ENCODE data around the gene NT5E.
"Not testable (repeated sequence)": the region's sequence is repeated elsewhere in the genome, so short reads cannot be mapped to it uniquely, and the experiment has no call there.

NT5E gene

DNA sequence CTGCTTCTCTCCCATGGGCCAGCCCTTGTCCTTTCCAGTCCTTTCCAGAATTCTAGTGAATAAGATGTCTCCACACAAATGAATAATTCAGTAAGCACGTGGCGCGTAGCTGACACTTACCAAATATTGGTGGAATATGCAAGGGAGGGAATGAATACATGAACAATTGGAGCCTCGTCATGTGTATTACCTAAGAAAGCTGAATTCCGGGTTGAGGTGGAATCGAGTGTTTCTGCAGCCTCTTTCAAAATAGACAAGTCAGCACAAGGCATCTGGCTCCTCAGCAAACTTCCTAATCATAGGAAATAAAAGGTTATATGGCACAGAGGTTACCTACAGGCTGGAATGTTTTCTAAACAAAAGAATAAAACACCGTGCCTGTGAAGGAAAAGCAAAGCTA, 47.0 kb upstream of the NT5E start:
- no peak overlapping the region for H3K4me2 ChIP-seq (ENCODE audit: low read length)
- peak overlapping the region; percentile 27 for H2BK12ac ChIP-seq (ENCODE audit: low read length)
- no peak overlapping the region for H3K4me3 ChIP-seq (ENCODE audit: low read depth, low read length)
- H3K4ac ChIP-seq (ENCODE audit: low read depth, low read length), result no peak overlapping the region
- peak overlapping the region; percentile 26 for H2BK5ac ChIP-seq (ENCODE audit: low read depth, low read length, poor library complexity)
- no peak overlapping the region for H3K14ac ChIP-seq (ENCODE audit: low read length)
- peak overlapping the region; percentile 65 for H4K91ac ChIP-seq (ENCODE audit: low read depth, low read length)
- peak overlapping the region; percentile 70 for H4K8ac ChIP-seq (ENCODE audit: low read depth, low read length)
- H2BK120ac ChIP-seq (ENCODE audit: insufficient read depth, low read length, poor library complexity), result peak overlapping the region; percentile 87
- H3K18ac ChIP-seq (ENCODE audit: low read length), result no peak overlapping the region
- DNase-seq, result peak; percentile 39 to 54
- H3K9me3 ChIP-seq (ENCODE audit: insufficient read depth, low read depth, low read length), result no peaks in the 10 kb centered on the region
- peak overlapping the region; percentile 42 for H3K27ac ChIP-seq (ENCODE audit: low read depth, low read length)
- H2AK5ac ChIP-seq (ENCODE audit: low read length), result peak overlapping the region; percentile 22
- peak overlapping the region; percentile 52 for H2AFZ ChIP-seq (ENCODE audit: insufficient read depth, low read length, poor library complexity)
- no peaks in the 10 kb centered on the region for H3K27me3 ChIP-seq (ENCODE audit: insufficient read depth, low read length)
- no peak overlapping the region for H4K12ac ChIP-seq (ENCODE audit: low read depth, low read length)
- no CpG with 5 or more reads among the region's 7 CpGs for WGBS (ENCODE audit: extremely low coverage, insufficient coverage, insufficient read length)
- H3K79me2 ChIP-seq (ENCODE audit: control insufficient read depth, insufficient read depth, low read length, poor library complexity), result no peaks in the 10 kb centered on the region
- no peak overlapping the region for H3K23ac ChIP-seq (ENCODE audit: low read length)
- no peak overlapping the region for H3K9ac ChIP-seq (ENCODE audit: low read length)
- peaks cover 10% of the 10 kb centered on the region for H3K79me1 ChIP-seq (ENCODE audit: low read length)
- H3K4me1 ChIP-seq (ENCODE audit: control insufficient read depth in 1 of 2, insufficient read depth in 2 of 2, low read length in 2 of 2), result peaks cover 21 to 24% of the 10 kb centered on the region in 2 experiments
- H3K36me3 ChIP-seq (ENCODE audit: control insufficient read depth in 1 of 2, insufficient read depth in 2 of 2, low read length in 2 of 2), result no peaks in the 10 kb centered on the region

DNA sequence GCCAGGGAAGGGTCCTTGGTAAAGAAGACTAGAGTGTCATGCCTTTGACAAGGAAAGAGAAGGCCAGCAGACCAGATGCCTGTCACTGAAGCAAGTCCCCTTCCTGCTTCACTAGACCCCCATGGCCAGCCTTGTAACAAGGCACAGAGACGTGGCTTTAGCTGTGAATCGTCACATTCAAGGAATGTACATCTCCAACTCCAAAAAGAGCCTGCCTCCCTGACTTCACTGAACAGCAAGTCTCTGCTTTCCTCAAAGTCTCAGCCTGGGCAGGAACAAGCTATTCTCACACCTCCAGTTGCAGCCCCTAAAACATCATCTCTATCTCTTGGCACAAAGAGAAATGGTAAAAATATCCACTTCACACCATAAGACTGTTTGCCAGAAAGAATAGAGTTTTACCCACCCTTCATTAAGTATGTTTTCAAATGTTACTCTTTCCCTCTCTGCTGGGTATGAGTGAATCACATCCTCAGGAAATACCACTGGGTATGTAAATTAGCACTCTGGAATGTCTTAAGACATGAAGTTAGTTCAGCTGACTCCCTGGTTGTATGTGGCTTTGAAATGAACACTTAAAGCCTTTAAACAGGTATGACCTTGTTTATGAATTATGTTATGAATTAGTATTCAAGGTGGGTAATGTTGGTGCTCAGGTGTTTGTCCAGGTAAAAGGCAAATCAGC, 46.4 kb upstream of the NT5E start:
- WGBS (ENCODE audit: extremely low coverage, insufficient coverage, insufficient read length), result no CpG with 5 or more reads among the region's 2 CpGs
- no peaks in the 10 kb centered on the region for H3K36me3 ChIP-seq (ENCODE audit: control insufficient read depth in 1 of 2, insufficient read depth in 2 of 2, low read length in 2 of 2)
- peak overlapping the region; percentile 52 for H2AFZ ChIP-seq (ENCODE audit: insufficient read depth, low read length, poor library complexity)
- H4K91ac ChIP-seq (ENCODE audit: low read depth, low read length), result peak overlapping the region; percentile 65
- peak overlapping the region; percentile 26 for H2BK5ac ChIP-seq (ENCODE audit: low read depth, low read length, poor library complexity)
- DNase-seq, result peak; percentile 43 to 77
- no peak overlapping the region for H3K18ac ChIP-seq (ENCODE audit: low read length)
- H3K79me1 ChIP-seq (ENCODE audit: low read length), result peaks cover 10% of the 10 kb centered on the region
- peak overlapping the region; percentile 70 for H4K8ac ChIP-seq (ENCODE audit: low read depth, low read length)
- H3K14ac ChIP-seq (ENCODE audit: low read length), result peak overlapping the region; percentile 87
- peak overlapping the region; percentile 76 for H2BK120ac ChIP-seq (ENCODE audit: insufficient read depth, low read length, poor library complexity)
- peak overlapping the region; percentile 42 for H3K27ac ChIP-seq (ENCODE audit: low read depth, low read length)
- H3K4me3 ChIP-seq (ENCODE audit: low read depth, low read length), result no peak overlapping the region
- no peak overlapping the region for H3K9ac ChIP-seq (ENCODE audit: low read length)
- peak overlapping the region; percentile 10 for H3K4me2 ChIP-seq (ENCODE audit: low read length)
- peak overlapping the region; percentile 33 for H3K4ac ChIP-seq (ENCODE audit: low read depth, low read length)
- no peaks in the 10 kb centered on the region for H3K9me3 ChIP-seq (ENCODE audit: insufficient read depth, low read depth, low read length)
- no peaks in the 10 kb centered on the region for H3K79me2 ChIP-seq (ENCODE audit: control insufficient read depth, insufficient read depth, low read length, poor library complexity)
- H3K27me3 ChIP-seq (ENCODE audit: insufficient read depth, low read length), result no peaks in the 10 kb centered on the region
- no peak overlapping the region for H4K12ac ChIP-seq (ENCODE audit: low read depth, low read length)
- H2AK5ac ChIP-seq (ENCODE audit: low read length), result peak overlapping the region; percentile 75
- H2BK12ac ChIP-seq (ENCODE audit: low read length), result peak overlapping the region; percentile 96
- H3K23ac ChIP-seq (ENCODE audit: low read length), result no peak overlapping the region
- peaks cover 21 to 24% of the 10 kb centered on the region in 2 experiments for H3K4me1 ChIP-seq (ENCODE audit: control insufficient read depth in 1 of 2, insufficient read depth in 2 of 2, low read length in 2 of 2)

DNA sequence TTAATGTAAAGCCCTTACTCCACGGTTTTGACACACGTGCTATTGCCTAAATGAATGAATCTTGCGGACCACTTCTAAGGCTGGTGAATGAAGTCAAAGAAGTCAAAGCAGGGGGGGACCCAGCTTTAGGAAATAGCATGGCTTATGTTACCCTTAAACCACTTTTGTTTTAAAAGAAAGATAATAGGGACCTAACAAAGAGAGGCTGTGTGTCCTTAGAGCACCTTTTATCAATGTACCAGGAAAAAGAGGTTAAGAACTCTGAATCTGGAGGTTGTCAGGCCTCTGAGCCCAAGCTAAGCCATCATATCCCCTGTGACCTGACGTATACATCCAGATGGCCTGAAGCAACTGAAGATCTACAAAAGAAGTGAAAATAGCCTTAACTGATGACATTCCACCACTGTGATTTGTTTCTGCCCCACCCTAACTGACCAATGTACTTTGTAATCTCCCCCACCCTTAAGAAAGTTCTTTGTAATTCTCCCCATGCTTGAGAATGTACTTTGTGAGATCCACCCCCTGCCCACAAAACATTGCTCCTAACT, 45.8 kb upstream of the NT5E start:
- not testable (repeated sequence) for H3K23ac ChIP-seq (ENCODE audit: low read length); H3K9ac ChIP-seq (ENCODE audit: low read length); H4K12ac ChIP-seq (ENCODE audit: low read depth, low read length); H3K79me2 ChIP-seq (ENCODE audit: control insufficient read depth, insufficient read depth, low read length, poor library complexity); H3K4ac ChIP-seq (ENCODE audit: low read depth, low read length); H3K18ac ChIP-seq (ENCODE audit: low read length); H2BK12ac ChIP-seq (ENCODE audit: low read length); H3K4me3 ChIP-seq (ENCODE audit: low read depth, low read length); H2AK5ac ChIP-seq (ENCODE audit: low read length); H3K27me3 ChIP-seq (ENCODE audit: insufficient read depth, low read length); H4K8ac ChIP-seq (ENCODE audit: low read depth, low read length); H3K9me3 ChIP-seq (ENCODE audit: insufficient read depth, low read depth, low read length); H3K36me3 ChIP-seq (ENCODE audit: control insufficient read depth in 1 of 2, insufficient read depth in 2 of 2, low read length in 2 of 2); H3K14ac ChIP-seq (ENCODE audit: low read length); H3K79me1 ChIP-seq (ENCODE audit: low read length)
- H3K4me2 ChIP-seq (ENCODE audit: low read length), result peak overlapping the region; percentile 10
- peak; percentile 36 to 52 for DNase-seq
- H2AFZ ChIP-seq (ENCODE audit: insufficient read depth, low read length, poor library complexity), result peak overlapping the region; percentile 45
- peak overlapping the region; percentile 43 for H4K91ac ChIP-seq (ENCODE audit: low read depth, low read length)
- H2BK120ac ChIP-seq (ENCODE audit: insufficient read depth, low read length, poor library complexity), result peak overlapping the region; percentile 76
- H3K4me1 ChIP-seq (ENCODE audit: control insufficient read depth in 1 of 2, insufficient read depth in 2 of 2, low read length in 2 of 2), result peaks cover 21 to 24% of the 10 kb centered on the region in 2 experiments
- no CpG with 5 or more reads among the region's 4 CpGs for WGBS (ENCODE audit: extremely low coverage, insufficient coverage, insufficient read length)
- H2BK5ac ChIP-seq (ENCODE audit: low read depth, low read length, poor library complexity), result peak overlapping the region; percentile 19
- H3K27ac ChIP-seq (ENCODE audit: low read depth, low read length), result peak overlapping the region; percentile 22

DNA sequence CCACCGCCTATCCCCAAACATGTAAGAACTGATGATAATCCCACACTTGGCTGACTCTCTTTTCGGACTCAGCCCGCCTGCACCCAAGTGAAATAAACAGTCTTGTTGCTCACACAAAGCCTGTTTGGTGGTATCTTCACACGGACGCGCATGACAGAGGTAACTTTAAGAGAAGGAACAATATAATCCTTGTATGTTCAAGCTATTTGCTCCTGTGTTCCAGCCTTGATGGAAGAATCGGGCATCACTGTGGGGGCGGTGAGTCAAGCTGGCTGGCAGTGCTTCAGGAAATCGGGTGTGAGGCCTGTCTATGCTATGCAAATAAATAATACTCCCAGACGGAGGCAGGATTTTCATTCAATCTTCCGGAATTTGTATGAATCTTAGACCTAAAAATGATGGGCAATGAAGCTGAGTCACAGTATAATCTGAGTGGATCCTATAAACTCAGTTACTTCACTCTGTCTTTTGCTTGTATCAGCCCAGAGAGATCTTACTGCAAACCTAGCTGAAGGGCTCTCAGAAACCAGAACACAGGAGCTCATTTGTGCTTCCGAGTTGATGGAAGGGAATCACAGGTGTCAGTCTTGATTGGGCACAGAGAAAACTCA, 45.2 kb upstream of the NT5E start:
- Histone ChIP-seq H3K27ac (ENCODE audit: low read depth, low read length) (no peak overlapping the region), H3K9me3 (ENCODE audit: insufficient read depth, low read depth, low read length) (no peaks in the 10 kb centered on the region), H3K18ac (ENCODE audit: low read length) (no peak overlapping the region), H3K36me3 (ENCODE audit: control insufficient read depth in 1 of 2, insufficient read depth in 2 of 2, low read length in 2 of 2) (no peaks in the 10 kb centered on the region), H3K79me1 (ENCODE audit: low read length) (peaks cover 10% of the 10 kb centered on the region), H2AFZ (ENCODE audit: insufficient read depth, low read length, poor library complexity) (peak overlapping the region; percentile 25), H3K4me3 (ENCODE audit: low read depth, low read length) (no peak overlapping the region), H2BK5ac (ENCODE audit: low read depth, low read length, poor library complexity) (no peak overlapping the region), H2BK120ac (ENCODE audit: insufficient read depth, low read length, poor library complexity) (peak overlapping the region; percentile 34), H3K9ac (ENCODE audit: low read length) (no peak overlapping the region), H3K4ac (ENCODE audit: low read depth, low read length) (no peak overlapping the region), H4K12ac (ENCODE audit: low read depth, low read length) (no peak overlapping the region), H3K27me3 (ENCODE audit: insufficient read depth, low read length) (no peaks in the 10 kb centered on the region), H3K14ac (ENCODE audit: low read length) (no peak overlapping the region), H4K8ac (ENCODE audit: low read depth, low read length) (no peak overlapping the region), H2BK12ac (ENCODE audit: low read length) (peak overlapping the region; percentile 34), H3K4me1 (ENCODE audit: control insufficient read depth in 1 of 2, insufficient read depth in 2 of 2, low read length in 2 of 2) (peaks cover 21 to 24% of the 10 kb centered on the region in 2 experiments), H3K4me2 (ENCODE audit: low read length) (no peak overlapping the region), H3K79me2 (ENCODE audit: control insufficient read depth, insufficient read depth, low read length, poor library complexity) (no peaks in the 10 kb centered on the region), H4K91ac (ENCODE audit: low read depth, low read length) (peak overlapping the region; percentile 40), H2AK5ac (ENCODE audit: low read length) (no peak overlapping the region), H3K23ac (ENCODE audit: low read length) (no peak overlapping the region)
- WGBS (ENCODE audit: extremely low coverage, insufficient coverage, insufficient read length), result no CpG with 5 or more reads among the region's 12 CpGs
- DNase-seq, result peak in 1 of 2 donors; percentile 23
